H9 (cell line): ENCODE results near the gene SSBP3. TPM values are rescaled to one million over a fixed set of nuclear protein-coding genes. Genes with fewer than 3 reads are reported as not detected.

ENCODE experiments used
- DNase-seq: peaks from one replicate; pipeline ENCODE4 v3.0.0-alpha.2; 2017
- H2AFZ ChIP-seq: one replicate; pipeline ENCODE4 v1.6.1; 2013; ENCODE audit warnings: mild to moderate bottlenecking, low read length, control low read depth, moderate library complexity
- H2AK5ac ChIP-seq: 2 replicates; pipeline ENCODE4 v1.6.1; 2013; ENCODE audit warnings: low read length, control low read depth, mixed read lengths; ENCODE audit not compliant: insufficient read length
- H2BK120ac ChIP-seq: one replicate; pipeline ENCODE4 v1.6.1; 2013; ENCODE audit warnings: low read depth, mild to moderate bottlenecking, low read length, control low read depth, inconsistent platforms; ENCODE audit not compliant: poor library complexity, severe bottlenecking
- H2BK12ac ChIP-seq: 2 replicates; pipeline ENCODE4 v1.6.1; 2013; ENCODE audit warnings: low read length, control low read depth, mixed read lengths, low read depth; ENCODE audit not compliant: insufficient read length
- H2BK15ac ChIP-seq: 2 replicates; pipeline ENCODE4 v1.6.1; 2013; ENCODE audit warnings: low read depth, low read length, control low read depth
- H2BK20ac ChIP-seq: one replicate; pipeline ENCODE4 v1.6.1; 2013; ENCODE audit warnings: low read depth, mild to moderate bottlenecking, low read length, control low read depth, inconsistent platforms; ENCODE audit not compliant: poor library complexity, severe bottlenecking
- H2BK5ac ChIP-seq: 2 replicates; pipeline ENCODE4 v1.6.1; 2013; ENCODE audit warnings: low read length, control low read depth, mixed read lengths; ENCODE audit not compliant: insufficient read length
- H3K14ac ChIP-seq: 2 replicates; pipeline ENCODE4 v1.6.1; 2013; ENCODE audit warnings: low read length, control low read depth; ENCODE audit not compliant: insufficient read depth
- H3K18ac ChIP-seq: 2 replicates; pipeline ENCODE4 v1.6.1; 2013; ENCODE audit warnings: low read depth, mild to moderate bottlenecking, mixed read lengths, low read length, control low read depth; ENCODE audit not compliant: insufficient read length
- H3K23ac ChIP-seq: 2 replicates; pipeline ENCODE4 v1.6.1; 2013; ENCODE audit warnings: low read length, control low read depth, mixed read lengths, low read depth; ENCODE audit not compliant: insufficient read length
- H3K23me2 ChIP-seq: 2 replicates; pipeline ENCODE4 v1.6.1; 2013; ENCODE audit warnings: low read depth, mild to moderate bottlenecking, mixed read lengths, low read length, control low read depth; ENCODE audit not compliant: insufficient read length, poor library complexity, severe bottlenecking
- H3K27ac ChIP-seq: 2 replicates; pipeline ENCODE4 v1.5.1; 2013; ENCODE audit warnings: low read length, control low read depth, mixed read lengths, low read depth; ENCODE audit not compliant: insufficient read length
- H3K27me3 ChIP-seq: 2 replicates; pipeline ENCODE4 v1.6.1; 2013; ENCODE audit warnings: low read length, control low read depth, inconsistent platforms; ENCODE audit not compliant: insufficient read depth
- H3K4ac ChIP-seq: 2 replicates; pipeline ENCODE4 v1.6.1; 2013; ENCODE audit warnings: low read depth, mild to moderate bottlenecking, control low read depth, inconsistent platforms, low read length, moderate library complexity
- H3K4me1 ChIP-seq: 2 replicates; pipeline ENCODE4 v1.6.1; 2013; ENCODE audit warnings: low read length, control low read depth, inconsistent platforms; ENCODE audit not compliant: insufficient read depth
- H3K4me2 ChIP-seq: 2 replicates; pipeline ENCODE4 v1.6.1; 2013; ENCODE audit warnings: low read length, control low read depth, mixed read lengths; ENCODE audit not compliant: insufficient read length, insufficient read depth
- H3K56ac ChIP-seq: 2 replicates; pipeline ENCODE4 v1.6.1; 2013; ENCODE audit warnings: low read depth, mild to moderate bottlenecking, mixed read lengths, low read length, control low read depth; ENCODE audit not compliant: insufficient read length
- H3K79me1 ChIP-seq: 2 replicates; pipeline ENCODE4 v1.6.1; 2013; ENCODE audit warnings: low read depth, mild to moderate bottlenecking, moderate library complexity, low read length, control low read depth, inconsistent platforms; ENCODE audit not compliant: insufficient read depth, poor library complexity, severe bottlenecking
- H3K79me2 ChIP-seq: 2 replicates; pipeline ENCODE4 v1.6.1; 2013; ENCODE audit warnings: low read length, control low read depth, inconsistent platforms; ENCODE audit not compliant: insufficient read depth
- H3K9ac ChIP-seq: 2 replicates; pipeline ENCODE4 v1.6.1; 2013; ENCODE audit warnings: low read length, control low read depth, mixed read lengths; ENCODE audit not compliant: insufficient read length; ENCODE audit errors: extremely low read depth
- H3K9me3 ChIP-seq: one replicate; pipeline ENCODE4 v1.6.1; 2013; ENCODE audit warnings: low read depth, low read length, inconsistent platforms; ENCODE audit not compliant: control insufficient read depth
- H3T11ph ChIP-seq: one replicate; pipeline ENCODE4 v1.6.1; 2013; ENCODE audit warnings: mild to moderate bottlenecking, low read length, control low read depth, inconsistent platforms
- H4K20me1 ChIP-seq: one replicate; pipeline ENCODE4 v1.6.1; 2013; ENCODE audit not compliant: control insufficient read depth, insufficient read length, insufficient read depth
- H4K5ac ChIP-seq: 2 replicates; pipeline ENCODE4 v1.6.1; 2013; ENCODE audit warnings: low read depth, mild to moderate bottlenecking, mixed read lengths, low read length, control low read depth; ENCODE audit not compliant: insufficient read length
- H4K8ac ChIP-seq: replicated peaks from 2 replicates; pipeline ENCODE4 v1.6.1; 2013; ENCODE audit warnings: low read length, control low read depth, mixed read lengths, low read depth; ENCODE audit not compliant: insufficient read length
- H4K91ac ChIP-seq: 2 replicates; pipeline ENCODE4 v1.6.1; 2013; ENCODE audit warnings: low read depth, mild to moderate bottlenecking, moderate library complexity, mixed read lengths, low read length, control low read depth; ENCODE audit not compliant: insufficient read length
- H3K27ac Mint-ChIP-seq, 3 experiments: 2 replicates in 2 of 3; 3 replicates in 1 of 3; pipeline ENCODE4 v1.8.0; 2020 to 2021; ENCODE audit warnings: mixed read lengths in 3 of 3, mild to moderate bottlenecking in 1 of 3, moderate library complexity in 1 of 3
- H3K27me3 Mint-ChIP-seq: 2 replicates; pipeline ENCODE4 v1.8.0; 2021; ENCODE audit warnings: low read depth, mild to moderate bottlenecking, moderate library complexity, mixed read lengths
- H3K36me3 Mint-ChIP-seq, 3 experiments: 2 replicates in 2 of 3; 3 replicates in 1 of 3; pipeline ENCODE4 v1.8.0; 2020 to 2021; ENCODE audit warnings: low read depth in 3 of 3, mixed read lengths in 3 of 3; ENCODE audit not compliant: insufficient read depth in 1 of 3
- H3K4me1 Mint-ChIP-seq, 2 experiments: 2 replicates each; pipeline ENCODE4 v1.8.0; 2020; ENCODE audit warnings: mixed read lengths in 2 of 2
- H3K4me3 Mint-ChIP-seq, 2 experiments: 2 replicates in 1 of 2; 3 replicates in 1 of 2; pipeline ENCODE4 v1.8.0; 2020 to 2021; ENCODE audit warnings: mild to moderate bottlenecking in 2 of 2, mixed read lengths in 2 of 2, moderate library complexity in 1 of 2
- H3K9me3 Mint-ChIP-seq, 2 experiments: 2 replicates in 1 of 2; 3 replicates in 1 of 2; pipeline ENCODE4 v1.8.0; 2020; ENCODE audit warnings: mild to moderate bottlenecking in 2 of 2, mixed read lengths in 2 of 2, moderate library complexity in 1 of 2
- WGBS: extraction: QIAGEN DNeasy Blood & Tissue Kit; methylation state at CpG from one replicate; pipeline ENCODE4 v1.1.7; 2013; ENCODE audit warnings: missing lambda C conversion rate, low lambda C conversion rate, mixed read lengths; ENCODE audit not compliant: insufficient read length; ENCODE audit errors: extremely low coverage; 5-methylcytosine and 5-hydroxymethylcytosine counted together
- total RNA-seq: library from RNA; stranded (reverse); gene quantifications from 2 replicates; pipeline ENCODE4 v1.2.1, GENCODE V29; 2021
- TF ChIP-seq, protein P1 (sequence below): fragments of 200-600 bp; sonication (generic); conservative IDR thresholded peaks from 3 replicates; pipeline ENCODE4 v1.8.0; 2021; ENCODE audit warnings: antibody characterized with exemption, mild to moderate bottlenecking

The SSBP3 gene
- total RNA-seq, 1 experiment from 2014 or later: 126 TPM

DNA sequence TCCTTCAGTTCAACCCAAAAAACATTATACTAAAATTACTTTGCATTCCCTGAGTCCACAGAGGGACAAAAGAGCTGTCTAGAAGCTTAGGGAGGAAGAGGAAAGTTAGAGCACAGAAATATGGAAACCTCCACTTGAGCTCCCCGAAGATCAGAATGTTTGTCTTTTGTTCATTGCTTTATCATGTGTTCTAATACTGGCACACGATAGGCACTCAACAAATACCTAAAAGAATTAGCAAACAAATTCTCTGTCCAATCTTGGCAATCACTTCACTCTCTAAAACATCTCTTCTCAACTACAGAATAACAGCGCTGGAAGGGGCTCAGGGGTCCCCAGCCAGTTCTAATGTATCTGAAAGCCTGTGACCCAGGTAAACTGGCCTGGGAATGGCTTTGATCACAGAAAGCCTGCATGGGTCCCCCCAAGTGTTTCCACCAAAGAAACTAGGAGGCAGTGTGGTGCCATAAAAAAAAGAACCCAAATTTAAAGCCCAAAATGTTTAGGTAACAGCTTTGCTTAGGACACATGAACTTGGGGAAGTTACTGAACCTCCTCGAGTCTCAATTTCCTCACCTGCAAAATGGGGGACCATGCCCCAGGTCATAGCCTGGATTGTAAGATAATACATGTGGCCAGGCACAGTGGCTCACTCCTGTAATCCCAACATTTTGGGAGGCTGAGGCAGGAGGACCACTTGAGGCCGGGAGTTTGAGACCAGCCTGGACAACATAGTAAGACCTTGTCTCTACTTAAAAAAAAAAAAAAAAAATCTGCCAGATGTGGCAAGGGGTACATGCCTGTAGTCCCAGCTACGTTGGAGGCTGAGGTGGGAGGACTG lies 45.8 kb downstream of the SSBP3 start:
- WGBS: no CpG with 5 or more reads among the region's 6 CpGs
- Histone ChIP-seq H3K18ac (no peak overlapping the region), H4K8ac (no peak overlapping the region), H3K9me3 (no peaks in the 10 kb centered on the region), H3K27me3 (no peaks in the 10 kb centered on the region), H2BK15ac (no peak overlapping the region), H4K5ac (no peak overlapping the region), H2BK120ac (no peak overlapping the region), H3K4ac (no peak overlapping the region), H2AK5ac (no peak overlapping the region), H3K9ac (no peak overlapping the region), H2AFZ (no peak overlapping the region), H3K4me1 (peaks cover 18% of the 10 kb centered on the region; the same call in 1 of the 2 replicates), H2BK5ac (no peak overlapping the region), H3K27ac (no peak overlapping the region), H2BK12ac (no peak overlapping the region), H3K23ac (no peak overlapping the region), H3T11ph (no peak overlapping the region), H3K14ac (no peak overlapping the region), H4K20me1 (peaks cover 2% of the 10 kb centered on the region), H4K91ac (no peak overlapping the region), H3K79me2 (peaks cover 24% of the 10 kb centered on the region; the same call in 1 of the 2 replicates), H3K79me1 (peaks cover 17% of the 10 kb centered on the region), H3K56ac (no peak overlapping the region), H3K23me2 (no peaks in the 10 kb centered on the region), H2BK20ac (no peak overlapping the region), H3K4me2 (no peak overlapping the region)
- Mint-ChIP-seq H3K27me3 (no peaks in the 10 kb centered on the region), H3K36me3 (peaks cover 4 to 17% (median 15%) of the 10 kb centered on the region in 3 experiments; a peak in 6 of 7 replicates), H3K4me3 (no peak overlapping the region), H3K9me3 (no peaks in the 10 kb centered on the region), H3K4me1 (peaks cover 84 to 92% of the 10 kb centered on the region in 2 experiments), H3K27ac (peak overlapping the region; percentile 43 to 60 (median 55); a peak in 3 of 7 replicates)
- TF ChIP-seq, protein P1, sequence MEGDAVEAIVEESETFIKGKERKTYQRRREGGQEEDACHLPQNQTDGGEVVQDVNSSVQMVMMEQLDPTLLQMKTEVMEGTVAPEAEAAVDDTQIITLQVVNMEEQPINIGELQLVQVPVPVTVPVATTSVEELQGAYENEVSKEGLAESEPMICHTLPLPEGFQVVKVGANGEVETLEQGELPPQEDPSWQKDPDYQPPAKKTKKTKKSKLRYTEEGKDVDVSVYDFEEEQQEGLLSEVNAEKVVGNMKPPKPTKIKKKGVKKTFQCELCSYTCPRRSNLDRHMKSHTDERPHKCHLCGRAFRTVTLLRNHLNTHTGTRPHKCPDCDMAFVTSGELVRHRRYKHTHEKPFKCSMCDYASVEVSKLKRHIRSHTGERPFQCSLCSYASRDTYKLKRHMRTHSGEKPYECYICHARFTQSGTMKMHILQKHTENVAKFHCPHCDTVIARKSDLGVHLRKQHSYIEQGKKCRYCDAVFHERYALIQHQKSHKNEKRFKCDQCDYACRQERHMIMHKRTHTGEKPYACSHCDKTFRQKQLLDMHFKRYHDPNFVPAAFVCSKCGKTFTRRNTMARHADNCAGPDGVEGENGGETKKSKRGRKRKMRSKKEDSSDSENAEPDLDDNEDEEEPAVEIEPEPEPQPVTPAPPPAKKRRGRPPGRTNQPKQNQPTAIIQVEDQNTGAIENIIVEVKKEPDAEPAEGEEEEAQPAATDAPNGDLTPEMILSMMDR: no peak; the same call in 1 of the 3 replicates
- DNase-seq: no peak
